OCI-LY1 (cell line): ENCODE results near the gene ZFPM1.

Source experiments
- EZH2 ChIP-seq: fragments of 200-600 bp; sonication (generic), shearing (Covaris generic); IDR thresholded peaks from 2 replicates; pipeline ENCODE4 v1.8.0; 2017; ENCODE audit warnings: borderline replicate concordance, mixed run types, mild to moderate bottlenecking, antibody characterized with exemption, low read length, moderate library complexity, mixed read lengths
- TF ChIP-seq, protein P1 (sequence below): fragments of 200-600 bp; sonication (generic), shearing (Covaris generic); IDR thresholded peaks from 2 replicates; pipeline ENCODE4 v1.5.1; 2017; ENCODE audit warnings: mild to moderate bottlenecking, antibody characterized with exemption, low read length, moderate library complexity, mixed read lengths

DNA sequence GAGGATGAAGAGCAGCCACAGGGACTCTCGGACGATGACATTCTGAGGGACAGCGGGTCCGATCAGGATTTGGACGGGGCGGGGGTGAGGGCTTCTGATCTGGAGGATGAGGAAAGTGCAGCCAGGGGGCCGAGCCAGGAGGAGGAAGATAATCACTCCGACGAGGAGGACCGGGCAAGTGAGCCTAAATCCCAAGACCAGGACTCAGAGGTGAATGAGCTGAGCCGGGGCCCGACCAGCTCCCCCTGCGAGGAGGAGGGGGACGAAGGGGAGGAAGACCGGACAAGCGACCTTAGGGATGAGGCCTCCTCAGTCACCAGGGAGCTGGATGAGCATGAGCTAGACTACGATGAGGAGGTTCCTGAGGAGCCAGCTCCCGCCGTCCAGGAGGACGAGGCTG is 124.1 kb downstream of the ZFPM1 start:
- TF ChIP-seq, protein P1, sequence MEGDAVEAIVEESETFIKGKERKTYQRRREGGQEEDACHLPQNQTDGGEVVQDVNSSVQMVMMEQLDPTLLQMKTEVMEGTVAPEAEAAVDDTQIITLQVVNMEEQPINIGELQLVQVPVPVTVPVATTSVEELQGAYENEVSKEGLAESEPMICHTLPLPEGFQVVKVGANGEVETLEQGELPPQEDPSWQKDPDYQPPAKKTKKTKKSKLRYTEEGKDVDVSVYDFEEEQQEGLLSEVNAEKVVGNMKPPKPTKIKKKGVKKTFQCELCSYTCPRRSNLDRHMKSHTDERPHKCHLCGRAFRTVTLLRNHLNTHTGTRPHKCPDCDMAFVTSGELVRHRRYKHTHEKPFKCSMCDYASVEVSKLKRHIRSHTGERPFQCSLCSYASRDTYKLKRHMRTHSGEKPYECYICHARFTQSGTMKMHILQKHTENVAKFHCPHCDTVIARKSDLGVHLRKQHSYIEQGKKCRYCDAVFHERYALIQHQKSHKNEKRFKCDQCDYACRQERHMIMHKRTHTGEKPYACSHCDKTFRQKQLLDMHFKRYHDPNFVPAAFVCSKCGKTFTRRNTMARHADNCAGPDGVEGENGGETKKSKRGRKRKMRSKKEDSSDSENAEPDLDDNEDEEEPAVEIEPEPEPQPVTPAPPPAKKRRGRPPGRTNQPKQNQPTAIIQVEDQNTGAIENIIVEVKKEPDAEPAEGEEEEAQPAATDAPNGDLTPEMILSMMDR, result no peak
- no peak for TF ChIP-seq EZH2
